Neural progenitor cell (in vitro differentiated cells): ENCODE data around the gene KIF26A.

Experiments used
- CTCF ChIP-seq: fragments of 200-600 bp; sonication (generic); IDR thresholded peaks from 2 replicates; pipeline ENCODE4 v1.5.1; 2017; ENCODE audit warnings: antibody characterized with exemption, mild to moderate bottlenecking
- EZH2 ChIP-seq: fragments of 200-600 bp; sonication (generic); IDR thresholded peaks from 2 replicates; pipeline ENCODE4 v1.6.1; 2017; ENCODE audit warnings: antibody characterized with exemption, mild to moderate bottlenecking, moderate library complexity

GRCh38 chr14:104221636-104222369 is 83.4 kb downstream of the KIF26A start:
- TF ChIP-seq CTCF (no peak), EZH2 (no peak)
